ENCODE measurements around the gene GRID2. TPM values are rescaled to one million over a fixed set of nuclear protein-coding genes. Genes with fewer than 3 reads are reported as not detected.
A peak's percentile ranks its signal among the peaks of the same experiment; 100 is the strongest.

GRID2 gene
- total RNA-seq, 1 experiment from 2014 or later: 2.2 TPM

- no peaks in the 10 kb centered on the region for H3K27me3 ChIP-seq (ENCODE audit: low read length)
- H3F3A ChIP-seq (ENCODE audit: low read length, unreplicated experiment): no peaks in the 10 kb centered on the region
- peaks cover 11% of the 10 kb centered on the region; the same call in 1 of the 2 replicates for H3K4me1 ChIP-seq (ENCODE audit: insufficient read depth, low read length)
- intact Hi-C loops (cut with micrococcal nuclease): no loop called here
- no peak overlapping the region for H2AFZ ChIP-seq (ENCODE audit: low read length)
- H3K4me3 ChIP-seq (ENCODE audit: low read length): no peak overlapping the region
- no peaks in the 10 kb centered on the region for H3K79me2 ChIP-seq (ENCODE audit: low read length)
- H3K9me2 ChIP-seq (replicated peaks; ENCODE audit: low read length): no peaks in the 10 kb centered on the region
- DNase-seq: peak; percentile 71
- ChIA-PET CTCF (interaction anchor here (0.5 kb wide), 1 partner anchor 172 kb away, joined by 3 read pairs; no protein-coding TSS in a partner anchor), POLR2A (ENCODE audit: unreplicated experiment) (no interaction called here)
- no peaks in the 10 kb centered on the region for H3K36me3 ChIP-seq (ENCODE audit: low read depth, low read length)
- H4K20me1 ChIP-seq (ENCODE audit: low read length): no peaks in the 10 kb centered on the region
- no peak overlapping the region for H3K9ac ChIP-seq (ENCODE audit: low read length)
- TF ChIP-seq EZH2phosphoT487 (IDR thresholded peaks at IDR 0.05; ENCODE audit: borderline replicate concordance, low read length): no peak
- no peak for TF ChIP-seq EZH2 (IDR thresholded peaks at IDR 0.05; ENCODE audit: low read length, unreplicated experiment)
- TF ChIP-seq CTCF (conservative IDR thresholded peaks at IDR 0.05; ENCODE audit: low read depth, low read length): no peak
- no peak overlapping the region for H3K4me2 ChIP-seq (ENCODE audit: low read length)
- no peaks in the 10 kb centered on the region for H3K9me3 ChIP-seq (ENCODE audit: low read length)
- H3K27ac ChIP-seq (ENCODE audit: low read length): no peak overlapping the region
- peak; percentile 87 for ATAC-seq
- BruUV-seq (replicated peaks): no TSS peak
Measured at GRCh38 chr4:93182722-93183121, 879.0 kb downstream of the GRID2 start.

- TF ChIP-seq CTCF (conservative IDR thresholded peaks at IDR 0.05; ENCODE audit: low read depth, low read length): no peak
- no peak for TF ChIP-seq EZH2phosphoT487 (IDR thresholded peaks at IDR 0.05; ENCODE audit: borderline replicate concordance, low read length)
- TF ChIP-seq EZH2 (IDR thresholded peaks at IDR 0.05; ENCODE audit: low read length, unreplicated experiment): no peak
- ATAC-seq (0 out of 2 replicates have a peak, but pooled peaks have one; percentile 35), DNase-seq (peak; percentile 18)
- no peak overlapping the region for H2AFZ ChIP-seq (ENCODE audit: low read length)
- H3K9me3 ChIP-seq (ENCODE audit: low read length): no peaks in the 10 kb centered on the region
- no TSS peak for BruUV-seq (replicated peaks)
- ChIA-PET POLR2A (ENCODE audit: unreplicated experiment) (no interaction called here), CTCF (no interaction called here)
- intact Hi-C loops (cut with micrococcal nuclease): no loop called here
- H3K4me3 ChIP-seq (ENCODE audit: low read length): no peak overlapping the region
- H3K4me1 ChIP-seq (ENCODE audit: insufficient read depth, low read length): peaks cover 11% of the 10 kb centered on the region; the same call in 1 of the 2 replicates
- no peaks in the 10 kb centered on the region for H4K20me1 ChIP-seq (ENCODE audit: low read length)
- no peak overlapping the region for H3K27ac ChIP-seq (ENCODE audit: low read length)
- H3F3A ChIP-seq (ENCODE audit: low read length, unreplicated experiment): no peaks in the 10 kb centered on the region
- H3K27me3 ChIP-seq (ENCODE audit: low read length): no peaks in the 10 kb centered on the region
- H3K9ac ChIP-seq (ENCODE audit: low read length): no peak overlapping the region
- no peaks in the 10 kb centered on the region for H3K79me2 ChIP-seq (ENCODE audit: low read length)
- H3K36me3 ChIP-seq (ENCODE audit: low read depth, low read length): no peaks in the 10 kb centered on the region
- no peaks in the 10 kb centered on the region for H3K9me2 ChIP-seq (replicated peaks; ENCODE audit: low read length)
- no peak overlapping the region for H3K4me2 ChIP-seq (ENCODE audit: low read length)
Measured at GRCh38 chr4:93183576-93183975, 879.8 kb downstream of the GRID2 start.

- DNase-seq: no peak
- no peak for ATAC-seq
- Histone ChIP-seq H3K9ac (ENCODE audit: low read length) (no peak overlapping the region), H3K27ac (ENCODE audit: low read length) (no peak overlapping the region), H3K36me3 (ENCODE audit: low read depth, low read length) (no peaks in the 10 kb centered on the region), H3K9me3 (ENCODE audit: low read length) (no peaks in the 10 kb centered on the region), H3K4me2 (ENCODE audit: low read length) (no peak overlapping the region), H2AFZ (ENCODE audit: low read length) (no peak overlapping the region), H4K20me1 (ENCODE audit: low read length) (no peaks in the 10 kb centered on the region), H3F3A (ENCODE audit: low read length, unreplicated experiment) (no peaks in the 10 kb centered on the region), H3K4me1 (ENCODE audit: insufficient read depth, low read length) (peaks cover 11% of the 10 kb centered on the region; the same call in 1 of the 2 replicates), H3K79me2 (ENCODE audit: low read length) (no peaks in the 10 kb centered on the region), H3K27me3 (ENCODE audit: low read length) (no peaks in the 10 kb centered on the region), H3K9me2 (replicated peaks; ENCODE audit: low read length) (no peaks in the 10 kb centered on the region), H3K4me3 (ENCODE audit: low read length) (no peak overlapping the region)
- intact Hi-C loops (cut with micrococcal nuclease): no loop called here
- ChIA-PET POLR2A (ENCODE audit: unreplicated experiment) (no interaction called here), CTCF (no interaction called here)
- BruUV-seq (replicated peaks): no TSS peak
- TF ChIP-seq EZH2phosphoT487 (IDR thresholded peaks at IDR 0.05; ENCODE audit: borderline replicate concordance, low read length) (no peak), CTCF (conservative IDR thresholded peaks at IDR 0.05; ENCODE audit: low read depth, low read length) (no peak), EZH2 (IDR thresholded peaks at IDR 0.05; ENCODE audit: low read length, unreplicated experiment) (no peak)
Measured at GRCh38 chr4:93184053-93184452, 880.3 kb downstream of the GRID2 start.
